Stimulated activated naive CD4-positive, alpha-beta T cell (primary cell): ENCODE data around the gene GRB2.
"Not testable (repeated sequence)": the region's sequence is repeated elsewhere in the genome, so short reads cannot be mapped to it uniquely, and the experiment has no call there.

Experiments used
- DNase-seq, 6 experiments: peaks; one replicate each; lab custom pipeline; 2025; lab: John Stamatoyannopoulos, UW

GRB2 gene

GRCh38 chr17:75386430-75386829, 19.0 kb downstream of the GRB2 start:
- no peak for DNase-seq

GRCh38 chr17:75384751-75385150, 20.7 kb downstream of the GRB2 start:
- DNase-seq = no peak

GRCh38 chr17:75383842-75384195, 21.7 kb downstream of the GRB2 start:
- no peak for DNase-seq

- DNase-seq = no peak
Measured at GRCh38 chr17:75380750-75381149, 24.7 kb downstream of the GRB2 start.

GRCh38 chr17:75380315-75380714, 25.2 kb downstream of the GRB2 start:
- no peak for DNase-seq

- not testable (repeated sequence) for DNase-seq
Measured at GRCh38 chr17:75379426-75379825, 26.1 kb downstream of the GRB2 start.

GRCh38 chr17:75373280-75373679, 32.2 kb downstream of the GRB2 start:
- DNase-seq = no peak

GRCh38 chr17:75371981-75372380, 33.5 kb downstream of the GRB2 start:
- DNase-seq = no peak

- no peak for DNase-seq
Measured at GRCh38 chr17:75371339-75371738, 34.1 kb downstream of the GRB2 start.

GRCh38 chr17:75370286-75370915, 35.1 kb downstream of the GRB2 start:
- no peak for DNase-seq

GRCh38 chr17:75367838-75368789, 37.4 kb downstream of the GRB2 start:
- not testable (repeated sequence) for DNase-seq

GRCh38 chr17:75367312-75367711, 38.2 kb downstream of the GRB2 start:
- DNase-seq = no peak

- DNase-seq = no peak
Measured at GRCh38 chr17:75366432-75366831, 39.0 kb downstream of the GRB2 start.

- DNase-seq = no peak
Measured at GRCh38 chr17:75365931-75366275, 39.6 kb downstream of the GRB2 start.

GRCh38 chr17:75365009-75365930, 40.2 kb downstream of the GRB2 start:
- no peak for DNase-seq

GRCh38 chr17:75364078-75364477, 41.4 kb downstream of the GRB2 start:
- no peak for DNase-seq

GRCh38 chr17:75361996-75362395, 43.5 kb downstream of the GRB2 start:
- no peak for DNase-seq

GRCh38 chr17:75361344-75361743, 44.1 kb downstream of the GRB2 start:
- no peak for DNase-seq

- no peak for DNase-seq
Measured at GRCh38 chr17:75356260-75356937, 49.1 kb downstream of the GRB2 start.

GRCh38 chr17:75353176-75353575, 52.3 kb downstream of the GRB2 start:
- DNase-seq = no peak

- no peak for DNase-seq
Measured at GRCh38 chr17:75352079-75352569, 53.4 kb downstream of the GRB2 start.

GRCh38 chr17:75350706-75351105, 54.8 kb downstream of the GRB2 start:
- DNase-seq = no peak
